H1 (cell line): ENCODE results near the gene KLK7. TPM values are rescaled to one million over a fixed set of nuclear protein-coding genes. Genes with fewer than 3 reads are reported as not detected.

Source experiments
- CTCF ChIA-PET: fragments of 300-600 bp; sonication (Branson Sonifier 250); formaldehyde crosslinking; loops from one replicate; lab custom pipeline; 2021; ENCODE audit not compliant: partially characterized antibody; lab: Charles Lee
- POLR2A ChIA-PET: fragments of 300-600 bp; sonication (Branson Sonifier 250); formaldehyde crosslinking; loops from one replicate; lab custom pipeline; 2021; ENCODE audit warnings: inconsistent platforms; ENCODE audit not compliant: partially characterized antibody; lab: Charles Lee
- DNase-seq, 2 experiments: peaks; one replicate each; pipeline versions ENCODE4 v3.0.0 to v3.0.0-alpha.2; 2010 to 2022; ENCODE audit warnings: low spot score in 2 of 2, low read depth in 1 of 2, mixed read lengths in 1 of 2
- FAIRE-seq: peaks from 2 replicates; lab custom pipeline; 2011; peaks lifted over from hg19 to GRCh38; lab: Jason Lieb, UNC
- H2AFZ ChIP-seq: 2 replicates; pipeline ENCODE4 v1.8.1; 2012; ENCODE audit warnings: low read length, inconsistent platforms
- H2AK5ac ChIP-seq: 2 replicates; pipeline ENCODE4 v1.6.1; 2013; ENCODE audit warnings: low read depth, low read length
- H2BK120ac ChIP-seq: replicated peaks from 2 replicates; pipeline ENCODE3; 2013; ENCODE audit warnings: low read depth, low read length, inconsistent platforms
- H2BK12ac ChIP-seq: 2 replicates; pipeline ENCODE4 v1.6.1; 2013; ENCODE audit warnings: low read depth, low read length
- H2BK15ac ChIP-seq: 2 replicates; pipeline ENCODE4 v1.6.1; 2013; ENCODE audit warnings: low read length
- H2BK20ac ChIP-seq: 2 replicates; pipeline ENCODE4 v1.6.1; 2013; ENCODE audit warnings: low read length
- H2BK5ac ChIP-seq: 2 replicates; pipeline ENCODE4 v1.6.1; 2013; ENCODE audit warnings: low read depth, low read length
- H3K14ac ChIP-seq: 2 replicates; pipeline ENCODE4 v1.6.1; 2013; ENCODE audit warnings: inconsistent platforms; ENCODE audit not compliant: insufficient read length
- H3K18ac ChIP-seq: 2 replicates; pipeline ENCODE4 v1.6.1; 2013; ENCODE audit warnings: low read length; ENCODE audit errors: extremely low read depth
- H3K23ac ChIP-seq: 2 replicates; pipeline ENCODE4 v1.6.1; 2013; ENCODE audit warnings: inconsistent platforms; ENCODE audit not compliant: insufficient read length
- H3K23me2 ChIP-seq: 2 replicates; pipeline ENCODE4 v1.6.1; 2013; ENCODE audit warnings: low read depth, low read length
- H3K27ac ChIP-seq: 2 replicates; pipeline ENCODE4 v1.6.1; 2011; ENCODE audit warnings: low read depth, low read length, inconsistent platforms
- H3K27me3 ChIP-seq, 4 experiments: replicated peaks in 1 of 4; 1 replicate in 1 of 4; 2 replicates in 3 of 4; pipeline versions ENCODE4 v1.6.1 to v1.8.1; 2011 to 2013; ENCODE audit warnings: low read length in 3 of 4, mild to moderate bottlenecking in 3 of 4, inconsistent platforms in 2 of 4, mixed read lengths in 2 of 4, moderate library complexity in 1 of 4; ENCODE audit not compliant: control insufficient read depth in 3 of 4, insufficient read depth in 3 of 4; ENCODE audit errors: extremely low read depth in 1 of 4
- H3K36me3 ChIP-seq, 4 experiments: 2 replicates each; pipeline versions ENCODE4 v1.6.1 to v1.8.1; 2011 to 2013; ENCODE audit warnings: mild to moderate bottlenecking in 4 of 4, low read length in 3 of 4, moderate library complexity in 2 of 4, control low read depth in 1 of 4, inconsistent platforms in 1 of 4; ENCODE audit not compliant: insufficient read depth in 4 of 4, control insufficient read depth in 2 of 4
- H3K4ac ChIP-seq: replicated peaks from 2 replicates; pipeline ENCODE3; 2013; ENCODE audit warnings: low read length, low read depth, mixed read lengths, inconsistent platforms; ENCODE audit not compliant: insufficient read length
- H3K4me1 ChIP-seq, 4 experiments: replicated peaks in 1 of 4; 1 replicate in 1 of 4; 2 replicates in 3 of 4; pipeline versions ENCODE4 v1.6.1 to v1.8.1; 2011 to 2013; ENCODE audit warnings: low read length in 3 of 4, inconsistent platforms in 2 of 4, mixed read lengths in 1 of 4; ENCODE audit not compliant: insufficient read depth in 4 of 4, control insufficient read depth in 3 of 4
- H3K4me2 ChIP-seq, 2 experiments: 2 replicates each; pipeline versions ENCODE4 v1.6.1 to v1.8.1; 2011 to 2013; ENCODE audit warnings: low read depth in 2 of 2, low read length in 2 of 2, control low read depth in 1 of 2, inconsistent platforms in 1 of 2, mild to moderate bottlenecking in 1 of 2; ENCODE audit not compliant: insufficient read depth in 1 of 2
- H3K4me3 ChIP-seq, 4 experiments: fragments of 200-600, 300-600 bp in 1 of 4; sonication (generic), shearing (Covaris generic), sonication (Bioruptor Twin) in 1 of 4; 2 replicates each; pipeline versions ENCODE4 v1.5.1 to v1.8.1; 2011 to 2016; ENCODE audit warnings: low read length in 4 of 4, low read depth in 3 of 4, control low read depth in 2 of 4, inconsistent platforms in 2 of 4, mild to moderate bottlenecking in 2 of 4, mixed read lengths in 1 of 4, moderate library complexity in 1 of 4; ENCODE audit not compliant: insufficient read depth in 2 of 4; ENCODE audit errors: extremely low read depth in 1 of 4
- H3K56ac ChIP-seq: replicated peaks from 2 replicates; pipeline ENCODE3; 2013; ENCODE audit warnings: low read depth, mild to moderate bottlenecking, mixed read lengths, low read length, inconsistent platforms; ENCODE audit not compliant: insufficient read length
- H3K79me1 ChIP-seq: 2 replicates; pipeline ENCODE4 v1.6.1; 2013; ENCODE audit warnings: low read depth, low read length, control low read depth
- H3K79me2 ChIP-seq, 2 experiments: 2 replicates each; pipeline versions ENCODE4 v1.6.1 to v1.8.1; 2012 to 2013; ENCODE audit warnings: low read length in 2 of 2, mild to moderate bottlenecking in 2 of 2, inconsistent platforms in 1 of 2; ENCODE audit not compliant: insufficient read depth in 2 of 2, control insufficient read depth in 1 of 2
- H3K9ac ChIP-seq, 4 experiments: replicated peaks in 1 of 4; 1 replicate in 1 of 4; 2 replicates in 3 of 4; pipeline versions ENCODE4 v1.6.1 to v1.8.1; 2011 to 2013; ENCODE audit warnings: low read depth in 3 of 4, low read length in 3 of 4, control low read depth in 2 of 4, mild to moderate bottlenecking in 2 of 4, moderate library complexity in 2 of 4, inconsistent platforms in 1 of 4; ENCODE audit errors: extremely low read depth in 1 of 4
- H3K9me3 ChIP-seq, 2 experiments: 2 replicates each; pipeline versions ENCODE4 v1.6.1 to v1.8.1; 2012 to 2013; ENCODE audit warnings: mild to moderate bottlenecking in 2 of 2, moderate library complexity in 2 of 2, control low read depth in 1 of 2, inconsistent platforms in 1 of 2, low read depth in 1 of 2, low read length in 1 of 2, mixed read lengths in 1 of 2; ENCODE audit not compliant: insufficient read depth in 2 of 2
- H4K20me1 ChIP-seq, 2 experiments: replicated peaks in 1 of 2; 2 replicates each; pipeline versions ENCODE3 to v1.8.1; 2011 to 2013; ENCODE audit warnings: inconsistent platforms in 2 of 2, low read length in 2 of 2, mild to moderate bottlenecking in 1 of 2; ENCODE audit not compliant: insufficient read depth in 2 of 2, control insufficient read depth in 1 of 2
- H4K5ac ChIP-seq: 2 replicates; pipeline ENCODE4 v1.6.1; 2013; ENCODE audit warnings: low read length, low read depth, mixed read lengths, inconsistent platforms; ENCODE audit not compliant: insufficient read length
- H4K8ac ChIP-seq: 2 replicates; pipeline ENCODE4 v1.8.0; 2013; ENCODE audit warnings: mild to moderate bottlenecking, moderate library complexity, low read length, inconsistent platforms; ENCODE audit not compliant: insufficient read depth; ENCODE audit errors: extremely low read depth
- H4K91ac ChIP-seq: replicated peaks from 2 replicates; pipeline ENCODE3; 2013; ENCODE audit warnings: low read length, mixed read lengths, inconsistent platforms; ENCODE audit not compliant: insufficient read length
- E2F6 ChIP-seq: IDR thresholded peaks from 2 replicates; pipeline ENCODE4 v1.6.1; 2012; ENCODE audit warnings: inconsistent platforms
- SAP30 ChIP-seq: fragments of 300-600 bp; sonication (generic); IDR thresholded peaks from 2 replicates; pipeline ENCODE4 v1.7.1; 2012; ENCODE audit warnings: low read length, moderate library complexity, mild to moderate bottlenecking, inconsistent platforms; ENCODE audit not compliant: insufficient read depth, insufficient replicate concordance
- SP2 ChIP-seq: IDR thresholded peaks from 2 replicates; pipeline ENCODE4 v1.6.1; 2012; ENCODE audit warnings: mild to moderate bottlenecking, low read length, inconsistent platforms
- TAF7 ChIP-seq: optimal IDR thresholded peaks from 2 replicates; pipeline ENCODE3; 2011; ENCODE audit warnings: low read depth, mild to moderate bottlenecking, inconsistent platforms, low read length, moderate library complexity, borderline replicate concordance
- whole genome bisulfite sequencing, 2 experiments: shearing (Covaris generic) in 1 of 2; methylation state at CpG; one replicate each; pipeline versions ENCODE4 v1.1.6 to v1.1.7; 2013 to 2015; ENCODE audit warnings: low lambda C conversion rate in 2 of 2, mixed read lengths in 2 of 2, inconsistent platforms in 1 of 2, low coverage in 1 of 2, missing lambda C conversion rate in 1 of 2; ENCODE audit not compliant: insufficient replicate concordance in 2 of 2, insufficient coverage in 1 of 2, insufficient read length in 1 of 2; ENCODE audit errors: extremely low coverage in 1 of 2, missing lambda C conversion rate in 1 of 2; 5-methylcytosine and 5-hydroxymethylcytosine counted together
- polyA plus RNA-seq, 7 experiments: library from polyadenylated mRNA; depleted of rRNA in 3 of 7; stranded (reverse) in 5 of 7; unstranded in 2 of 7; fragments of >200 nt in 5 of 7; fragments of 200-250 nt in 2 of 7; gene quantifications; 1 replicate in 5 of 7; 2 replicates in 1 of 7; 4 replicates in 1 of 7; pipeline versions ENCODE4 v1.2.1 to v1.2.3, GENCODE V29; 2011 to 2013; ENCODE audit warnings: missing spikeins in 2 of 7, mixed read lengths in 2 of 7
- total RNA-seq: library from RNA; stranded (reverse); fragmentation: NEBNext Ultra II Directional; extraction: Animal tissue kit (Norgen Biotek cat#: 25700); gene quantifications from 2 replicates; pipeline ENCODE4 v1.2.1, GENCODE V29; 2021

Gene KLK7
- total and polyA plus RNA-seq, 2 of the 8 experiments (the other 6 are each of a cell fraction or from before 2014, with no cell fraction given) = 0.73 to 1.4 TPM

GRCh38 chr19:50972795-50973376 is 10.8 kb downstream of the KLK7 start:
- no peak overlapping the region for H4K5ac ChIP-seq
- no peaks in the 10 kb centered on the region; the same call in 1 of the 2 replicates for H3K23me2 ChIP-seq
- H3K79me1 ChIP-seq = no peaks in the 10 kb centered on the region
- no peak overlapping the region for H3K23ac ChIP-seq
- H2AK5ac ChIP-seq = 0 out of 2 replicates have a peak overlapping the region, but pooled peaks have one; percentile 39
- no peak for FAIRE-seq
- no peak overlapping the region for H3K4ac ChIP-seq
- no peak overlapping the region for H2BK120ac ChIP-seq
- CTCF ChIA-PET = interaction anchor here (1.0 to 2.6 kb wide), 7 partner anchors 9 to 123 kb away, joined by 3 to 10 read pairs (median 4); partner anchors contain the start of genes KLK10 and KLK7
- no peak for DNase-seq
- H3K4me1 ChIP-seq = peaks cover 4 to 27% (median 13%) of the 10 kb centered on the region in 4 experiments; a peak in 6 of 7 replicates
- H2BK15ac ChIP-seq = no peak overlapping the region
- no peaks in the 10 kb centered on the region for H3K79me2 ChIP-seq
- H3K27me3 ChIP-seq = no peaks in the 10 kb centered on the region
- POLR2A ChIA-PET = interaction anchor here (1.5 kb wide), 1 partner anchor 45 kb away, joined by 5 read pairs; no protein-coding TSS in a partner anchor
- TF ChIP-seq E2F6 = no peak
- TF ChIP-seq SP2 = no peak
- no peak for TF ChIP-seq TAF7
- TF ChIP-seq SAP30 = no peak
- TF ChIP-seq, all 59 proteins: peak for 0
- Histone ChIP-seq H4K20me1 (no peaks in the 10 kb centered on the region), H3K36me3 (0 out of 8 replicates have a peak, but pooled peaks cover 0 to 3% (median 0%) of the 10 kb centered on the region in 4 experiments), H3K4me3 (no peak overlapping the region), H2BK12ac (no peak overlapping the region), H4K8ac (no peak overlapping the region), H3K9ac (no peak overlapping the region), H3K18ac (no peak overlapping the region), H3K14ac (no peak overlapping the region), H3K27ac (no peak overlapping the region), H2AFZ (no peak overlapping the region), H4K91ac (peak overlapping the region; percentile 88), H2BK5ac (no peak overlapping the region), H3K4me2 (no peak overlapping the region), H2BK20ac (peak overlapping the region; percentile 32; the same call in 1 of the 2 replicates), H3K9me3 (no peaks in the 10 kb centered on the region), H3K56ac (no peak overlapping the region)
- 95% methylated on average over 9 of the region's 9 CpGs; no CpG with 5 or more reads in 1 of the 2 experiments for WGBS, 2 experiments
